ENCODE measurements around the gene LIN52. TPM values are rescaled to one million over a fixed set of nuclear protein-coding genes. Genes with fewer than 3 reads are reported as not detected.
A peak's percentile ranks its signal among the peaks of the same experiment; 100 is the strongest.

The LIN52 gene
- total and polyA plus RNA-seq, 9 of the 15 experiments (the other 6 are each of a cell fraction or from before 2014, with no cell fraction given): 4.6 to 11.8 (median 9.2) TPM

GRCh38 chr14:74242780-74243042 lies 158.0 kb downstream of the LIN52 start:
- Histone ChIP-seq H4K20me1 (replicated peaks; ENCODE audit: control insufficient read depth, insufficient read depth, low read length) (no peaks in the 10 kb centered on the region), H3K4me1 (replicated peaks in 1 of 2; ENCODE audit: control insufficient read depth in 2 of 2, insufficient read depth in 2 of 2, low read length in 2 of 2) (peaks cover 0 to 14% of the 10 kb centered on the region in 2 experiments; a peak in 2 of 5 replicates), H3K9me1 (ENCODE audit: control insufficient read depth, insufficient read depth, low read length) (no peaks in the 10 kb centered on the region), H3K27me3 (ENCODE audit: control insufficient read depth in 2 of 2, insufficient read depth in 2 of 2, low read length in 2 of 2) (peaks cover 27 to 71% of the 10 kb centered on the region in 2 experiments), H3K4me3 (no peak overlapping the region), H3K9me3 (replicated peaks; ENCODE audit: control insufficient read depth, insufficient read depth, low read depth, low read length) (no peaks in the 10 kb centered on the region), H3K79me2 (ENCODE audit: control insufficient read depth, insufficient read depth, low read length) (no peaks in the 10 kb centered on the region), H3K4me2 (ENCODE audit: insufficient read depth, low read length) (no peak overlapping the region), H2AFZ (ENCODE audit: low read depth, low read length) (no peak overlapping the region), H3K36me3 (ENCODE audit: control insufficient read depth, insufficient read depth, low read length) (no peaks in the 10 kb centered on the region), H3K27ac (ENCODE audit: extremely low read depth, low read depth, low read length) (no peak overlapping the region), H3K9ac (ENCODE audit: insufficient read depth in 1 of 2, low read depth in 2 of 2, low read length in 2 of 2) (no peak overlapping the region)
- POLR2A ChIA-PET: no interaction called here
- ATAC-seq (no peak), DNase-seq (ENCODE audit: extremely low read depth in 1 of 4, low spot score in 3 of 4) (no peak), FAIRE-seq (no peak)
- BruUV-seq (replicated peaks): no TSS peak
- TF ChIP-seq CREBBP (IDR thresholded peaks at IDR 0.05; ENCODE audit: low read depth, low read length): no peak
- peak; percentile 22 for TF ChIP-seq CBX2 (IDR thresholded peaks at IDR 0.05; ENCODE audit: insufficient read depth, low read length, poor library complexity, severe bottlenecking)
- intact Hi-C loops (cut with micrococcal nuclease): no loop called here
- 5% methylated on average over 4 of the region's 4 CpGs for WGBS (ENCODE audit: insufficient coverage, low coverage, missing lambda C conversion rate)
- in situ Hi-C loops (cut with MboI): loop anchor here (5.0 kb wide), 1 partner anchor 125 kb away; no protein-coding TSS in a partner anchor
- CTCF ChIA-PET (ENCODE audit: low intra/inter-chr PET ratio): no interaction called here

- H3K4me3 ChIP-seq: no peak overlapping the region
- no peaks in the 10 kb centered on the region for H3K36me3 ChIP-seq (ENCODE audit: control insufficient read depth, insufficient read depth, low read length)
- intact Hi-C loops (cut with micrococcal nuclease): no loop called here
- peaks cover 0 to 14% of the 10 kb centered on the region in 2 experiments; a peak in 2 of 5 replicates for H3K4me1 ChIP-seq (replicated peaks in 1 of 2; ENCODE audit: control insufficient read depth in 2 of 2, insufficient read depth in 2 of 2, low read length in 2 of 2)
- H3K27me3 ChIP-seq (ENCODE audit: control insufficient read depth in 2 of 2, insufficient read depth in 2 of 2, low read length in 2 of 2): peaks cover 27 to 68% of the 10 kb centered on the region in 2 experiments
- POLR2A ChIA-PET: no interaction called here
- H3K79me2 ChIP-seq (ENCODE audit: control insufficient read depth, insufficient read depth, low read length): no peaks in the 10 kb centered on the region
- 0% methylated on average over 5 of the region's 5 CpGs for WGBS (ENCODE audit: insufficient coverage, low coverage, missing lambda C conversion rate)
- CTCF ChIA-PET (ENCODE audit: low intra/inter-chr PET ratio): no interaction called here
- H3K9me1 ChIP-seq (ENCODE audit: control insufficient read depth, insufficient read depth, low read length): no peaks in the 10 kb centered on the region
- H3K9me3 ChIP-seq (replicated peaks; ENCODE audit: control insufficient read depth, insufficient read depth, low read depth, low read length): no peaks in the 10 kb centered on the region
- no peak overlapping the region for H3K27ac ChIP-seq (ENCODE audit: extremely low read depth, low read depth, low read length)
- H3K4me2 ChIP-seq (ENCODE audit: insufficient read depth, low read length): no peak overlapping the region
- H2AFZ ChIP-seq (ENCODE audit: low read depth, low read length): no peak overlapping the region
- no peak for TF ChIP-seq EP300 (IDR thresholded peaks at IDR 0.05; ENCODE audit: low read length)
- TF ChIP-seq HNRNPK (IDR thresholded peaks at IDR 0.05; ENCODE audit: low read depth, low read length, poor library complexity, severe bottlenecking): no peak
- TF ChIP-seq DDX20 (tag; IDR thresholded peaks at IDR 0.05; ENCODE audit: low read depth): no peak
- no peak for TF ChIP-seq ZFP30 (CRISPR knock-in tag; IDR thresholded peaks at IDR 0.05; ENCODE audit: borderline replicate concordance)
- TF ChIP-seq NCOR1 (IDR thresholded peaks at IDR 0.05): no peak
- H3K9ac ChIP-seq (ENCODE audit: insufficient read depth in 1 of 2, low read depth in 2 of 2, low read length in 2 of 2): no peak overlapping the region
- ATAC-seq: no peak
- H4K20me1 ChIP-seq (replicated peaks; ENCODE audit: control insufficient read depth, insufficient read depth, low read length): no peaks in the 10 kb centered on the region
- BruUV-seq (replicated peaks): no TSS peak
- no peak for FAIRE-seq
- no peak for DNase-seq (ENCODE audit: extremely low read depth in 1 of 4, low spot score in 3 of 4)
- in situ Hi-C loops (cut with MboI): loop anchor here (5.0 kb wide), 1 partner anchor 126 kb away; no protein-coding TSS in a partner anchor
Measured at GRCh38 chr14:74243051-74243450, 158.3 kb downstream of the LIN52 start.
